HepG2 (cell line): ENCODE results near the gene CHN1. TPM values are rescaled to one million over a fixed set of nuclear protein-coding genes. Genes with fewer than 3 reads are reported as not detected.
A peak's percentile ranks its signal among the peaks of the same experiment; 100 is the strongest.

Experiments
- AHR ChIP-seq: IDR thresholded peaks from 2 replicates; pipeline ENCODE4 v1.6.1; 2018; ENCODE audit warnings: missing genetic modification reagents, missing compliant biosample characterization
- ARID3A ChIP-seq: IDR thresholded peaks from 2 replicates; pipeline ENCODE4 v1.6.1; 2012; ENCODE audit warnings: low read depth, low read length, improper control_type of control experiment
- ARNT2 ChIP-seq: sonication (generic); formaldehyde crosslinking; IDR thresholded peaks from 2 replicates; pipeline ENCODE4 v1.8.0; 2022; ENCODE audit warnings: mild to moderate bottlenecking, low read depth, missing genetic modification reagents, moderate library complexity
- MED8 ChIP-seq: sonication (generic); formaldehyde crosslinking; IDR thresholded peaks from 2 replicates; pipeline ENCODE4 v1.8.1; 2023; ENCODE audit warnings: mild to moderate bottlenecking, missing genetic modification reagents; ENCODE audit not compliant: insufficient replicate concordance
- POLR2G ChIP-seq: fragments of 200-400 bp; formaldehyde crosslinking; IDR thresholded peaks from 2 replicates; pipeline ENCODE4 v1.6.1; 2018; ENCODE audit warnings: mild to moderate bottlenecking, low read depth, low read length, moderate library complexity
- RFXANK ChIP-seq: IDR thresholded peaks from 2 replicates; pipeline ENCODE4 v1.6.1; 2016
- THRA ChIP-seq: sonication (generic); formaldehyde crosslinking; IDR thresholded peaks from 2 replicates; pipeline ENCODE4 v1.4.0; 2020; ENCODE audit warnings: missing genetic modification reagents, borderline replicate concordance
- ZMYM2 ChIP-seq: sonication (generic); formaldehyde crosslinking; IDR thresholded peaks from 2 replicates; pipeline ENCODE4 v1.8.0; 2022; ENCODE audit warnings: mild to moderate bottlenecking, missing genetic modification reagents
- ZNF318 ChIP-seq: sonication (generic); formaldehyde crosslinking; IDR thresholded peaks from 2 replicates; pipeline ENCODE4 v1.4.0; 2020; ENCODE audit warnings: mild to moderate bottlenecking, missing genetic modification reagents
- ZNF570 ChIP-seq: sonication (generic); formaldehyde crosslinking; IDR thresholded peaks from 2 replicates; pipeline ENCODE4 v1.4.0; 2020; ENCODE audit warnings: mild to moderate bottlenecking, missing genetic modification reagents, borderline replicate concordance
- ZNF605 ChIP-seq: sonication (generic); formaldehyde crosslinking; IDR thresholded peaks from 2 replicates; pipeline ENCODE4 v1.8.0; 2022; ENCODE audit warnings: mild to moderate bottlenecking, missing genetic modification reagents
- ZNF644 ChIP-seq: IDR thresholded peaks from 2 replicates; pipeline ENCODE4 v1.6.1; 2016; ENCODE audit warnings: low read depth
- ZNF839 ChIP-seq: sonication (generic); formaldehyde crosslinking; IDR thresholded peaks from 2 replicates; pipeline ENCODE4 v1.4.0; 2020; ENCODE audit warnings: missing genetic modification reagents, mild to moderate bottlenecking, borderline replicate concordance
- ZSCAN30 ChIP-seq: sonication (generic); formaldehyde crosslinking; IDR thresholded peaks from 2 replicates; pipeline ENCODE4 v1.5.0; 2020; ENCODE audit warnings: mild to moderate bottlenecking, missing genetic modification reagents
- polyA plus RNA-seq, 8 experiments: library from polyadenylated mRNA; depleted of rRNA in 3 of 8; stranded (reverse) in 7 of 8; unstranded in 1 of 8; fragments of >200 nt; fragmentation: Illumina TruSeq in 4 of 8; extraction: Trizol in 4 of 8; gene quantifications; 2 replicates each; pipeline versions ENCODE4 v1.2.1 to v1.2.3, GENCODE V29; 2011 to 2016; ENCODE audit warnings: low read depth in 4 of 8, missing spikeins in 1 of 8, mixed read lengths in 1 of 8; ENCODE audit not compliant: insufficient read depth in 1 of 8
- total RNA-seq, 5 experiments: library from RNA; depleted of rRNA; stranded (reverse); fragments of >200 nt; fragmentation: Illumina TruSeq; extraction: Trizol; gene quantifications; 2 replicates each; pipeline ENCODE4 v1.2.3, GENCODE V29; 2016; ENCODE audit warnings: low read depth in 1 of 5

Gene CHN1
- total and polyA plus RNA-seq, 2 of the 13 experiments (the other 11 are each of a cell fraction or from before 2014, with no cell fraction given) = 2.8 to 3.5 TPM

- TF ChIP-seq MED8 (CRISPR knock-in tag) (no peak), POLR2G (no peak), ARID3A (no peak), AHR (no peak), ZNF605 (CRISPR knock-in tag) (no peak), ZNF839 (CRISPR knock-in tag) (no peak), ZMYM2 (CRISPR knock-in tag) (no peak), ZNF570 (CRISPR knock-in tag) (no peak), ZSCAN30 (CRISPR knock-in tag) (no peak), ARNT2 (no peak), RFXANK (CRISPR knock-in tag) (no peak), THRA (no peak), ZNF318 (CRISPR knock-in tag) (no peak), ZNF644 (CRISPR knock-in tag) (peak; percentile 50; the same call in 1 of the 2 replicates)
Measured at GRCh38 chr2:175022923-175023322, 17.7 kb upstream of the CHN1 start (continued).
